Right lobe of liver (tissue), 6 donors: ENCODE measurements around the gene FDX1. TPM values are rescaled to one million over a fixed set of nuclear protein-coding genes. Genes with fewer than 3 reads are reported as not detected.
A peak's percentile ranks its signal among the peaks of the same experiment; 100 is the strongest.
"Not testable (repeated sequence)": the region's sequence is repeated elsewhere in the genome, so short reads cannot be mapped to it uniquely, and the experiment has no call there.

Experiments used
- ATAC-seq, 4 donors: fragments of 200-7000 bp; cut with Tn5 transposase; one replicate each; pipeline ENCODE4 v1.9.1; 2020; ENCODE audit warnings: mild to moderate bottlenecking in 4 of 4, moderate library complexity in 4 of 4
- DNase-seq, 3 donors: peaks; one replicate each; pipeline ENCODE4 v3.0.0-alpha.2; 2020
- H3K27ac ChIP-seq, 3 donors: fragments of 200-600 bp; one replicate each; pipeline ENCODE4 v1.8.0; 2022
- H3K27me3 ChIP-seq, 2 donors: fragments of 200-600 bp; one replicate each; pipeline ENCODE4 v1.8.0; 2022
- H3K36me3 ChIP-seq, 4 donors: fragments of 200-600 bp; sonication (generic) in 1 of 4; one replicate each; pipeline versions ENCODE4 v1.5.1 to v1.8.0; 2017 to 2022; ENCODE audit warnings: control low read depth in 1 of 4
- H3K4me1 ChIP-seq, 4 donors: fragments of 200-600 bp; sonication (generic) in 1 of 4; one replicate each; pipeline versions ENCODE4 v1.5.1 to v1.8.0; 2017 to 2022; ENCODE audit warnings: control low read depth in 1 of 4
- H3K4me3 ChIP-seq, 3 donors: fragments of 200-600 bp; one replicate each; pipeline ENCODE4 v1.8.0; 2022
- H3K9me3 ChIP-seq, 4 donors: fragments of 200-600 bp; sonication (generic) in 1 of 4; one replicate each; pipeline versions ENCODE4 v1.5.1 to v1.8.0; 2017 to 2022; ENCODE audit warnings: control low read depth in 1 of 4
- POLR2A ChIP-seq: fragments of 450-650 bp; IDR thresholded peaks from one replicate; pipeline ENCODE4 v1.6.1; 2017; ENCODE audit warnings: antibody characterized with exemption, mild to moderate bottlenecking
- WGBS: methylation state at CpG from one replicate; pipeline ENCODE4 v1.1.6; 2018; ENCODE audit warnings: low coverage, low lambda C conversion rate; ENCODE audit not compliant: insufficient coverage; ENCODE audit errors: missing lambda C conversion rate; 5-methylcytosine and 5-hydroxymethylcytosine counted together
- intact Hi-C, 2 donors: fragments of 100-400 bp; cut with DNase I; formaldehyde crosslinking; loops; one replicate each; pipeline versions ENCODE4 v1.11.2 to v1.14.1; 2022
- long read RNA-seq: library from polyadenylated mRNA; unstranded; transcript quantifications from one replicate; pipeline ENCODE4 v2.0.0, GENCODE V29; 2019
- total RNA-seq, 6 experiments: library from RNA; depleted of rRNA in 2 of 6; stranded (reverse); fragments of >200 nt in 2 of 6; fragmentation: NEBNext Ultra II Directional in 3 of 6; extraction: Animal tissue kit (Norgen Biotek cat#: 25700) in 3 of 6; gene quantifications; one replicate each; pipeline versions ENCODE4 v1.1.0 to v1.2.4, GENCODE V29; 2016 to 2023
- TF ChIP-seq, protein P1 (sequence below), 4 donors: fragments of 200-600 bp in 3 of 4; fragments of 450-650 bp in 1 of 4; IDR thresholded peaks; one replicate each; pipeline versions ENCODE4 v1.5.1 to v1.8.0; 2016 to 2022; ENCODE audit warnings: antibody characterized with exemption in 4 of 4, mild to moderate bottlenecking in 2 of 4
- donor health status: DM: no; HTN: yes; CAD: no.
- donor health status: DM: no; HTN: no; CAD: no.
- donor health status: DM: no; HTN: no; CAD: no.
- donor health status: DM: no; HTN: yes; CAD: no.
- donor health status: DM: no; HTN: yes; CAD: no.

Gene FDX1, protein sequence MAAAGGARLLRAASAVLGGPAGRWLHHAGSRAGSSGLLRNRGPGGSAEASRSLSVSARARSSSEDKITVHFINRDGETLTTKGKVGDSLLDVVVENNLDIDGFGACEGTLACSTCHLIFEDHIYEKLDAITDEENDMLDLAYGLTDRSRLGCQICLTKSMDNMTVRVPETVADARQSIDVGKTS
- 10 to 100 TPM; 20.6 to 42.6 (median 25.1) TPM for total RNA-seq
- long read RNA-seq, partial matches to known transcripts: 0 of 3 reads
- long read RNA-seq, other reads (novel, unspliced or antisense): 1 of 3 reads

- peak within 1 kb of the TSS; percentile 95 to 100 (median 97) for H3K27ac ChIP-seq
- peak; percentile 85 for TF ChIP-seq POLR2A
- TF ChIP-seq, protein P1, sequence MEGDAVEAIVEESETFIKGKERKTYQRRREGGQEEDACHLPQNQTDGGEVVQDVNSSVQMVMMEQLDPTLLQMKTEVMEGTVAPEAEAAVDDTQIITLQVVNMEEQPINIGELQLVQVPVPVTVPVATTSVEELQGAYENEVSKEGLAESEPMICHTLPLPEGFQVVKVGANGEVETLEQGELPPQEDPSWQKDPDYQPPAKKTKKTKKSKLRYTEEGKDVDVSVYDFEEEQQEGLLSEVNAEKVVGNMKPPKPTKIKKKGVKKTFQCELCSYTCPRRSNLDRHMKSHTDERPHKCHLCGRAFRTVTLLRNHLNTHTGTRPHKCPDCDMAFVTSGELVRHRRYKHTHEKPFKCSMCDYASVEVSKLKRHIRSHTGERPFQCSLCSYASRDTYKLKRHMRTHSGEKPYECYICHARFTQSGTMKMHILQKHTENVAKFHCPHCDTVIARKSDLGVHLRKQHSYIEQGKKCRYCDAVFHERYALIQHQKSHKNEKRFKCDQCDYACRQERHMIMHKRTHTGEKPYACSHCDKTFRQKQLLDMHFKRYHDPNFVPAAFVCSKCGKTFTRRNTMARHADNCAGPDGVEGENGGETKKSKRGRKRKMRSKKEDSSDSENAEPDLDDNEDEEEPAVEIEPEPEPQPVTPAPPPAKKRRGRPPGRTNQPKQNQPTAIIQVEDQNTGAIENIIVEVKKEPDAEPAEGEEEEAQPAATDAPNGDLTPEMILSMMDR (IDR thresholded peaks at IDR 0.05): peak; percentile 50 to 78 (median 66)
- intact Hi-C loops: no loop called here
- peaks cover 0 to 35% (median 16%) of the 10 kb centered on the region in 4 donors for H3K4me1 ChIP-seq
- H3K36me3 ChIP-seq: no peaks in the 10 kb centered on the region
- H3K9me3 ChIP-seq: no peaks in the 10 kb centered on the region
- H3K4me3 ChIP-seq: peak within 1 kb of the TSS; percentile 74 to 89 (median 83)
- peak; percentile 88 to 90 (median 89) for DNase-seq
- no peaks in the 10 kb centered on the region for H3K27me3 ChIP-seq
- WGBS: 0% methylated on average over 6 of the region's 65 CpGs
- peak; percentile 83 to 92 (median 85) for ATAC-seq
Measured at GRCh38 chr11:110429731-110430266, at the start of gene FDX1. Gene FDX1 (plus strand): TSS chr11:110429948. CDS start chr11:110430121, 173 bp downstream.

DNA sequence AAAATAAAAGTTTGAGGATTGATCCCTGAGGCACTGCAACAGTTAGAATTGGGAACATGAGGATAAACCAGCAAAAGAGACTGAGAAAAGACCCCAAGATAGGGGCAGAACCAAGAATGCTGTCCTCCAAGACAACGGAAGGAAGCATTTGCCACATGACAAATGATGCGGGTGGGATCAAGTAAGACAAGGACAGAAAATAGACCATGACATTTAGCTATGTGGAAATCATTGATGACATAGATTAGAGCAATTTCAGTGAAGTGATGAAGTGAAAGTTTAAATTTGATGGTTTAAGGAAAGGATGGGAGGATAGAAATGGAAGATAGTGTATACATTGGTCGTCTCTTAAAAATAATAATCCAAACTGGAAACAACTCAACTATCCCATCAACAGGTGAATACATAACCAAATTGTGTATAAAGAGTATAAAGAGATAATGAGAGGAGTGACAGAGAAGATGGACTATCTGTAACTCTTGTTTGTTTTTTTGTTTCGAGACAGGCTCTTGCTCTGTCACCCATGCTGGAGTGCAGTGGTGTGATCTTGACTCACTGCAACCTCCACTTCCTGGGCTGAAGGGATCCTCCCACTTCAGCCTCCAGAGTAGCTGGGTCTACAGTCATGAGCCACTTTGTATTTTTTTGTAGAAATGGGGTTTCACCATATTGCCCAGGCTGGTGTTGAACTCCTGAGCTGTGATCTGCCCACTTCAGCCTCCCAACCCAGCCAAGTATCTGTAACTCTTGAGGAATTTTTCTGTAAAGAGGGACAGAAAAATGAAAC lies 48.7 kb upstream of the FDX1 start:
- no peak for TF ChIP-seq POLR2A
- TF ChIP-seq, protein P1 (IDR thresholded peaks at IDR 0.05): no peak
- peaks cover 0 to 15% (median 4%) of the 10 kb centered on the region in 4 donors for H3K4me1 ChIP-seq
- no peaks in the 10 kb centered on the region for H3K27me3 ChIP-seq
- no peaks in the 10 kb centered on the region for H3K9me3 ChIP-seq
- H3K36me3 ChIP-seq: no peaks in the 10 kb centered on the region
- ATAC-seq (no peak), DNase-seq (no peak)
- WGBS: 98% methylated on average over 4 of the region's 4 CpGs
- intact Hi-C loops: no loop called here
- H3K27ac ChIP-seq: no peak overlapping the region
- H3K4me3 ChIP-seq: no peak overlapping the region

DNA sequence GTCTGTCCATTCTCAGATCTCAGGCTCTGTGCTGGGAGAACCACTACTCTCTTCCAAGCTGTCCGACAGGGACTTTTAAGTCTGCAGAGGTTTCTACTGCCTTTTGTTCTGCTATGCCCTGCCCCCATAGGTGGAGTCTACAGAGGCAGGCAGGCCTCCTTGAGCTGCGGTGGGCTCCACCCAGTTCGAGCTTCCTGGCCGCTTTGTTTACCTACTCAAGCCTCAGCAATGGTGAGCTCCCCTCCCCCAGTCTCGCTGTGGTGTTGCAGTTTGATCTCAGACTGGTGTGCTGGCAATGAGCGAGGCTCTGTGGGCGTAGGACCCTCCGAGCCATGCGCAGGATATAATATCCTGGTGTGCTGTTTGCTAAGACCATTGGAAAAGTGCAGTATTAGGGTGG lies 41.5 kb upstream of the FDX1 start:
- H3K4me1 ChIP-seq, H3K27me3 ChIP-seq, DNase-seq, intact Hi-C loops, H3K4me3 ChIP-seq, ATAC-seq, H3K27ac ChIP-seq, H3K9me3 ChIP-seq, H3K36me3 ChIP-seq: not testable (repeated sequence)
- WGBS: 50% methylated on average over 2 of the region's 9 CpGs

DNA sequence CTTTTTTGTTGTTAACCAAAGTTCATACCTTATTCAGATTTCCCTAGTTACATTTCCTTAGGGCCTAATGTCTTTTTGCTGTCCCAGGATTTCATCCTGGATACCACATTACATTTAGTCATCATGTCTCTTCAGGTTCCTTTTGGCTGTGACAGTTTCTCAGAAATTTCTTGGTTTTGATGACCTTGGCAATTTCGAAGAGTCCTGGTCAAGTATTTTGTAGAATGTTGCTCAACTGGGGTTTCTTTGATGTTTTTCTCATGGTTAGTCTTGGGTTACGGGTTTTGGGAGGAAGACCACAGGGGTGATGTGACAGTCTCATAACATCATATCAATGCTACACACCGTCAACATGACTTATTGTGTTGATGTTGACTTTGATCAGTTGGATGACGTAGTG lies 39.8 kb upstream of the FDX1 start:
- TF ChIP-seq, protein P1 (IDR thresholded peaks at IDR 0.05): no peak
- no peak for TF ChIP-seq POLR2A
- H3K27me3 ChIP-seq: no peaks in the 10 kb centered on the region
- ATAC-seq: no peak
- H3K27ac ChIP-seq: no peak overlapping the region
- H3K9me3 ChIP-seq: no peaks in the 10 kb centered on the region
- H3K4me1 ChIP-seq: no peaks in the 10 kb centered on the region
- intact Hi-C loops: no loop called here
- no peak overlapping the region for H3K4me3 ChIP-seq
- no peaks in the 10 kb centered on the region for H3K36me3 ChIP-seq
- WGBS: 69% methylated on average over 3 of the region's 4 CpGs
- no peak for DNase-seq

GRCh38 chr11:110392056-110392455 lies 37.7 kb upstream of the FDX1 start:
- Histone ChIP-seq H3K4me1 (no peaks in the 10 kb centered on the region), H3K36me3 (no peaks in the 10 kb centered on the region), H3K27me3 (no peaks in the 10 kb centered on the region), H3K9me3 (no peaks in the 10 kb centered on the region), H3K4me3 (no peak overlapping the region), H3K27ac (no peak overlapping the region)
- ATAC-seq (no peak), DNase-seq (no peak)
- intact Hi-C loops: no loop called here
- TF ChIP-seq POLR2A: no peak
- TF ChIP-seq, protein P1 (IDR thresholded peaks at IDR 0.05): no peak
- 83% methylated on average over 3 of the region's 3 CpGs for WGBS

DNA sequence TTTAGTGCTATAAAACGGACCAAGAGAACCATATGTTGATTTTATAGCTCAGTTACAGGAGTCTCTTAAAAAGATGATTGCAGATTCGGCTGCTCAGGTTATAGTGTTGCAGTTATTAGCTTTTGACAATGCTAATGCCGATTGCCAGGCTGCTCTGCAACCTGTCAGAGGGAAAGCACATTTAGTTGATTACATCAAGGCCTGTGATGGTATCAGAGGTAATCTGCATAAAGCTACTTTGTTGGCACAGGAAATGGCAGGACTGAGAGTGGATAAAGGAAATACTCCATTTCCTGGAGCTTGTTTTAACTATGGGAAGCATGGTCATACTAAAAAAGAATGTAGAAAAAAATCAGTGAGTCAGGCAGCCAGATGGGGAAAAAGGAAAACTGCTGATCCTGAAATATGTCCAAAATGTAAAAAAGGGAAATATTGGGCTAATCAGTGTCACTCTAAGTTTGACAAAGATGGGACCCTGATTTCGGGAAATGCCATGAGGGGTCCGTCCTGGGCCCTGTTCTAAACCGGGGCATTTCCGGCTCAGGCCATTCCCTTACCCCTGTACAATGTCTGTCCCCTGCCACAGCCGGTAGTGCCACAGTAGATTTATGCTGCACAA lies 32.0 kb upstream of the FDX1 start:
- H3K4me1 ChIP-seq, H3K27ac ChIP-seq, ATAC-seq, H3K36me3 ChIP-seq, intact Hi-C loops, H3K9me3 ChIP-seq, H3K4me3 ChIP-seq, DNase-seq, H3K27me3 ChIP-seq: not testable (repeated sequence)
- 56% methylated on average over 8 of the region's 8 CpGs for WGBS

DNA sequence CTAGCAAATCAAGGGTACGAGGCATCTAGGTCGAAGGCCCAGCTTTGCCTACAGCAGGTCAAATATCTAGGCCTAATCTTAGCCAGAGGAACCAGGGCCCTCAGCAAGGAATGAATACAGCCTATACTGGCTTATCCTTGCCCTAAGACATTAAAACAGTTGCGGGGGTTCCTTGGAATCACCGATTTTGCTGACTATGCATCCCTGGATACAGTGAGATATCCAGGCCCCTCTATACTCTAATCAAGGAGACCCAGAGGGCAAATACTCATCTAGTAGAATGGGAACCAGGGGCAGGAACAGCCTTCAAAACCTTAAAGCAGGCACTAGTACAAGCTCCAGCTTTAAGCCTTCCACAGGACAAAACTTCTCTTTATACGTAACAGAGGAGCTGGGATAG lies 26.2 kb upstream of the FDX1 start:
- not testable (repeated sequence) for DNase-seq
- 90% methylated on average over 2 of the region's 5 CpGs for WGBS

More for the DNA sequence above, 26.2 kb upstream of the FDX1 start:
- H3K27ac ChIP-seq, H3K27me3 ChIP-seq, intact Hi-C loops, H3K9me3 ChIP-seq, H3K36me3 ChIP-seq, H3K4me3 ChIP-seq, H3K4me1 ChIP-seq, ATAC-seq: not testable (repeated sequence)
